Keratinocyte (primary cell): ENCODE results near the gene ADAMTS2. TPM values are rescaled to one million over a fixed set of nuclear protein-coding genes. Genes with fewer than 3 reads are reported as not detected.

ENCODE experiments used
- DNase-seq: peaks from one replicate; pipeline ENCODE4 v3.0.0-alpha.2; 2011; ENCODE audit warnings: low read depth, missing footprints, low spot score
- FAIRE-seq: peaks from 2 replicates; lab custom pipeline; 2011; peaks lifted over from hg19 to GRCh38; lab: Jason Lieb, UNC
- H2AFZ ChIP-seq: 2 replicates; pipeline ENCODE4 v1.6.0; 2012; ENCODE audit warnings: low read length, control low read depth, inconsistent platforms; ENCODE audit not compliant: control insufficient read depth
- H3K27ac ChIP-seq: 2 replicates; pipeline ENCODE4 v1.5.1; 2011; ENCODE audit warnings: low read length; ENCODE audit not compliant: control insufficient read depth, insufficient read depth
- H3K27me3 ChIP-seq: 3 replicates; pipeline ENCODE4 v1.6.0; 2011; ENCODE audit warnings: low read length; ENCODE audit not compliant: control insufficient read depth, insufficient read depth; ENCODE audit errors: extremely low read depth
- H3K36me3 ChIP-seq, 2 experiments: 2 replicates in 1 of 2; 3 replicates in 1 of 2; pipeline ENCODE4 v1.5.1; 2011; ENCODE audit warnings: low read length in 2 of 2, mild to moderate bottlenecking in 1 of 2; ENCODE audit not compliant: control insufficient read depth in 2 of 2, insufficient read depth in 2 of 2; ENCODE audit errors: extremely low read depth in 1 of 2
- H3K4me1 ChIP-seq: 3 replicates; pipeline ENCODE4 v1.5.1; 2011; ENCODE audit warnings: low read length; ENCODE audit not compliant: control insufficient read depth, insufficient read depth; ENCODE audit errors: extremely low read depth
- H3K4me2 ChIP-seq: 3 replicates; pipeline ENCODE4 v1.6.0; 2011; ENCODE audit warnings: low read depth, low read length; ENCODE audit not compliant: control insufficient read depth, insufficient read depth; ENCODE audit errors: extremely low read depth
- H3K4me3 ChIP-seq, 3 experiments: fragments of 200-600 bp in 1 of 3; sonication (generic) in 1 of 3; 2 replicates in 2 of 3; 3 replicates in 1 of 3; pipeline ENCODE4 v1.5.1; 2011 to 2016; ENCODE audit warnings: low read length in 3 of 3, mild to moderate bottlenecking in 3 of 3, control low read depth in 2 of 3, inconsistent platforms in 1 of 3, low read depth in 1 of 3, mixed read lengths in 1 of 3, mixed run types in 1 of 3, moderate library complexity in 1 of 3; ENCODE audit not compliant: control insufficient read depth in 2 of 3, insufficient read depth in 2 of 3; ENCODE audit errors: extremely low read depth in 1 of 3
- H3K79me2 ChIP-seq: 2 replicates; pipeline ENCODE4 v1.6.0; 2012; ENCODE audit warnings: low read length; ENCODE audit not compliant: control insufficient read depth, insufficient read depth
- H3K9ac ChIP-seq: 3 replicates; pipeline ENCODE4 v1.6.0; 2011; ENCODE audit warnings: low read length; ENCODE audit not compliant: control insufficient read depth, insufficient read depth; ENCODE audit errors: extremely low read depth
- H3K9me1 ChIP-seq: 3 replicates; pipeline ENCODE4 v1.6.0; 2011; ENCODE audit warnings: low read length; ENCODE audit not compliant: control insufficient read depth, insufficient read depth; ENCODE audit errors: extremely low read depth
- H3K9me3 ChIP-seq: 2 replicates; pipeline ENCODE4 v1.5.1; 2012; ENCODE audit warnings: low read depth, low read length; ENCODE audit not compliant: control insufficient read depth
- H4K20me1 ChIP-seq: 3 replicates; pipeline ENCODE4 v1.6.0; 2011; ENCODE audit warnings: low read length; ENCODE audit not compliant: control insufficient read depth, insufficient read depth; ENCODE audit errors: extremely low read depth
- EZH2 ChIP-seq: IDR thresholded peaks from one replicate; pipeline ENCODE4 v1.6.1; 2012; ENCODE audit warnings: inconsistent platforms, mild to moderate bottlenecking, low read length, moderate library complexity
- dilution Hi-C: fragments of 300-500 bp; cut with MboI; formaldehyde crosslinking; loops from one replicate; pipeline ENCODE4 v1.7.0; 2020; ENCODE audit warnings: low sequenced_read_pairs; ENCODE audit not compliant: extremely low pct_ligation_motif_present
- polyA plus RNA-seq, 5 experiments: library from polyadenylated mRNA; depleted of rRNA in 3 of 5; stranded (reverse) in 3 of 5; stranded (forward) in 1 of 5; unstranded in 1 of 5; fragments of >200 nt; gene quantifications; 1 replicate in 1 of 5; 2 replicates in 3 of 5; 3 replicates in 1 of 5; pipeline versions ENCODE4 v1.2.1 to v1.2.3, GENCODE V29; 2011 to 2012; ENCODE audit warnings: missing spikeins in 2 of 5, low read depth in 1 of 5, low replicate concordance in 1 of 5
- TF ChIP-seq, protein P1 (sequence below), 3 experiments: IDR thresholded peaks in 1 of 3; conservative IDR thresholded peaks in 1 of 3; optimal IDR thresholded peaks in 1 of 3; 2 replicates in 2 of 3; 3 replicates in 1 of 3; pipeline versions ENCODE3 to v1.5.1; 2011; ENCODE audit warnings: low read length in 3 of 3, mild to moderate bottlenecking in 3 of 3, moderate library complexity in 2 of 3, control low read depth in 1 of 3, inconsistent platforms in 1 of 3; ENCODE audit not compliant: insufficient read depth in 2 of 3; ENCODE audit errors: extremely low read depth in 1 of 3

Gene ADAMTS2
- polyA plus RNA-seq, 1 donor (not counting 4 experiments of a cell fraction or from before 2014, with no cell fraction given), result not detected

DNA sequence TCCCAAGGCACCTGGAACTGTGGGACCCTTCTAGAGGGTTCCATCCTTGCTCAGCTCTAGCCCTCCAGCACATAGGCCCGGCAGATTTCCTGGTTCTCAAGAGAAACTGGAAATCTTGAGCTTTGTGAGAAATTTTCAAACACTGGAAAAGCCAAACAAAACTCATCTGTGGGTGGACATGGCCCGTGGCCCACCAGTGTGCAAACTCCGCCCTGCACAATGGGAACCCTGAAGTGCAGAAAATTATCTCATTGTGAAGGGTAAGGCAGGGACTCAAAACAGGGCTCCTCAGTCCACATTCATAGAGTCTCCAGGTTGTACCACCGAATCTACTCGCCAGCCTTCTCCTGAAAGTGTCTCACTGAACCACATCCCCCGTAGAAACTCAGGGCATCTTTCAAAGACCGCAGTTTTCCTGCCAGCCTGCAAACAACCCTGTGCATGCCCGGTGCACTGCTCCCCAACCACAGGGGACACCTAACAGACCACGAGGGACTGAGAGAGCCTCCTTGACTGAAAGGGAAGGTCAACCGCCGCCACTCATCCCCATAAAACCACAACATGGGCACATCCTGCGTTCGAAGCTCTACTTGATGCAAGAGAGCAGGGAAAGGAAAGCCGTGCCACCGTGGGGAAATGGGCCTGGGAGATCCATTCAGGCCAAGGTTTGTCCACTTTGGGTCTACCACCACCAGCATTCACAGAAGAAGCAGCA is 18.1 kb downstream of the ADAMTS2 start:
- no peaks in the 10 kb centered on the region for H4K20me1 ChIP-seq
- no peak overlapping the region for H3K4me2 ChIP-seq
- H3K4me1 ChIP-seq, result no peaks in the 10 kb centered on the region
- TF ChIP-seq EZH2, result no peak
- TF ChIP-seq, protein P1, sequence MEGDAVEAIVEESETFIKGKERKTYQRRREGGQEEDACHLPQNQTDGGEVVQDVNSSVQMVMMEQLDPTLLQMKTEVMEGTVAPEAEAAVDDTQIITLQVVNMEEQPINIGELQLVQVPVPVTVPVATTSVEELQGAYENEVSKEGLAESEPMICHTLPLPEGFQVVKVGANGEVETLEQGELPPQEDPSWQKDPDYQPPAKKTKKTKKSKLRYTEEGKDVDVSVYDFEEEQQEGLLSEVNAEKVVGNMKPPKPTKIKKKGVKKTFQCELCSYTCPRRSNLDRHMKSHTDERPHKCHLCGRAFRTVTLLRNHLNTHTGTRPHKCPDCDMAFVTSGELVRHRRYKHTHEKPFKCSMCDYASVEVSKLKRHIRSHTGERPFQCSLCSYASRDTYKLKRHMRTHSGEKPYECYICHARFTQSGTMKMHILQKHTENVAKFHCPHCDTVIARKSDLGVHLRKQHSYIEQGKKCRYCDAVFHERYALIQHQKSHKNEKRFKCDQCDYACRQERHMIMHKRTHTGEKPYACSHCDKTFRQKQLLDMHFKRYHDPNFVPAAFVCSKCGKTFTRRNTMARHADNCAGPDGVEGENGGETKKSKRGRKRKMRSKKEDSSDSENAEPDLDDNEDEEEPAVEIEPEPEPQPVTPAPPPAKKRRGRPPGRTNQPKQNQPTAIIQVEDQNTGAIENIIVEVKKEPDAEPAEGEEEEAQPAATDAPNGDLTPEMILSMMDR (optimal IDR thresholded peaks at IDR 0.05 in 1 of 3, IDR thresholded peaks at IDR 0.05 in 1 of 3, conservative IDR thresholded peaks at IDR 0.05 in 1 of 3; ENCODE audit: extremely low read depth in 1 of 3, insufficient read depth in 2 of 3, low read length in 3 of 3), result no peak
- no peak overlapping the region for H3K4me3 ChIP-seq
- H3K27me3 ChIP-seq, result no peaks in the 10 kb centered on the region
- DNase-seq (no peak), FAIRE-seq (no peak)
- no peak overlapping the region for H3K9ac ChIP-seq
- peaks cover 15% of the 10 kb centered on the region for H3K9me3 ChIP-seq
- no peaks in the 10 kb centered on the region for H3K36me3 ChIP-seq
- H3K9me1 ChIP-seq, result no peaks in the 10 kb centered on the region
- no peak overlapping the region for H2AFZ ChIP-seq
- H3K27ac ChIP-seq, result no peak overlapping the region
- dilution Hi-C loops, result no loop called here
- H3K79me2 ChIP-seq, result no peaks in the 10 kb centered on the region

DNA sequence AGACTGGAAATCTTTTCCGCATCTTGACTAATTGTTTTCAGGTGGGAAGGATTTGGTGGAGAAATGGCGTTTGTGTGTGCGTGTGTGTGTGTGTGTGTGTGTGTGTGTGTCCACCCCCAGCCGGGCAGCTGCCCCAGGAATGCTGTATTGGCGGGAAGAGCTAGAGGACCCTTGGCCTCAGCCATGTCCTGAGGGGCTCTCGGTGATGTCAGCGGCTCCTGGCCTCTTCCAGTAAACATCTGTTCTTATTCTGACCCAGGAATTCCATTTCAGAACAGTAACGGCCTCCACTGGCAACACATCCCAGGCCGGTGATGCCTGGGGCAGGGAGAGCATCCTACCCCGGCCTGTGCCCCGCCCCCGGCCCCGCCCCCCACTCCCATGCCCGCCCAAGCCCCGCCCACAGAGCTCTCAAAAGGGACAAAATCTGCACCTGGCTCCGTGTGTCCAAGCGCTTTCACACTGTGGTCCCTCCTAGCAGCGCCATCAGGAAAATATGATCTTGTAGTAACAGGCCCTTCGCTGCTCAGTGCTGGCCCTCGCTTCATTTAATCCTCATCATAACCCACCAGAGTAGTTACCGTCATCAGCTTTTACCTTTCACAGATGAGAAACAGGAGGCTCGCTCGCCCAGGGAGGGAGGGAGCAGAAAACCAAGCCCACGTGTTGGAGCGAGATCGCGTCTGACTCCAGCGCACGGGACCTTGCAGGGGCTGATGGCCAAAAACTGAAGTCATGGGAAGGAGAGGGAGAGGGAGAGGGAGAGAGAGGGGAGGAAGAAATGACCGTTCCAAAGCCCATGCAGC is 18.9 kb downstream of the ADAMTS2 start:
- H3K27ac ChIP-seq, result no peak overlapping the region
- H3K79me2 ChIP-seq, result no peaks in the 10 kb centered on the region
- H3K9ac ChIP-seq, result no peak overlapping the region
- H3K4me1 ChIP-seq, result no peaks in the 10 kb centered on the region
- dilution Hi-C loops, result no loop called here
- H3K36me3 ChIP-seq, result no peaks in the 10 kb centered on the region
- no peaks in the 10 kb centered on the region for H4K20me1 ChIP-seq
- H3K4me2 ChIP-seq, result no peak overlapping the region
- no peak for FAIRE-seq
- H3K9me1 ChIP-seq, result no peaks in the 10 kb centered on the region
- H3K9me3 ChIP-seq, result peaks cover 15% of the 10 kb centered on the region
- no peak for DNase-seq
- H2AFZ ChIP-seq, result no peak overlapping the region
- TF ChIP-seq, protein P1 (optimal IDR thresholded peaks at IDR 0.05 in 1 of 3, IDR thresholded peaks at IDR 0.05 in 1 of 3, conservative IDR thresholded peaks at IDR 0.05 in 1 of 3; ENCODE audit: extremely low read depth in 1 of 3, insufficient read depth in 2 of 3, low read length in 3 of 3), result no peak
- H3K27me3 ChIP-seq, result no peaks in the 10 kb centered on the region
- no peak overlapping the region for H3K4me3 ChIP-seq
